Measurements from ENCODE around the gene HTRA2. TPM values are rescaled to one million over a fixed set of nuclear protein-coding genes. Genes with fewer than 3 reads are reported as not detected.
A peak's percentile ranks its signal among the peaks of the same experiment; 100 is the strongest.

HTRA2 gene
- total RNA-seq, 1 donor from 2014 or later, result 41.9 TPM

- no peak overlapping the region for H3K4me3 Mint-ChIP-seq (ENCODE audit: low read depth)
- no peak for TF ChIP-seq CTCF (IDR thresholded peaks at IDR 0.05; ENCODE audit: unreplicated experiment)
- H3K36me3 Mint-ChIP-seq (ENCODE audit: insufficient read depth), result peaks cover 10% of the 10 kb centered on the region
- no peak overlapping the region for H3K27ac Mint-ChIP-seq
- no peaks in the 10 kb centered on the region for H3K27me3 Mint-ChIP-seq
- peaks cover 16% of the 10 kb centered on the region for H3K4me1 Mint-ChIP-seq (ENCODE audit: low read depth)
- no peak for DNase-seq (ENCODE audit: low spot score, unreplicated experiment)
- no peaks in the 10 kb centered on the region for H3K9me3 Mint-ChIP-seq (ENCODE audit: low read depth)
These were observed 43.6 kb upstream of the HTRA2 start for GRCh38 chr2:74486141-74486540.

GRCh38 chr2:74488643-74489481, 40.9 kb upstream of the HTRA2 start:
- no peaks in the 10 kb centered on the region for H3K9me3 Mint-ChIP-seq (ENCODE audit: low read depth)

GRCh38 chr2:74489906-74490305, 39.8 kb upstream of the HTRA2 start:
- Mint-ChIP-seq H3K36me3 (ENCODE audit: insufficient read depth) (peaks cover 18% of the 10 kb centered on the region), H3K27ac (no peak overlapping the region), H3K4me1 (ENCODE audit: low read depth) (peaks cover 6% of the 10 kb centered on the region), H3K27me3 (no peaks in the 10 kb centered on the region), H3K9me3 (ENCODE audit: low read depth) (no peaks in the 10 kb centered on the region), H3K4me3 (ENCODE audit: low read depth) (no peak overlapping the region)
- no peak for DNase-seq (ENCODE audit: low spot score, unreplicated experiment)
- TF ChIP-seq CTCF (IDR thresholded peaks at IDR 0.05; ENCODE audit: unreplicated experiment), result no peak

More at GRCh38 chr2:74488643-74489481, 40.9 kb upstream of the HTRA2 start:
- TF ChIP-seq CTCF (IDR thresholded peaks at IDR 0.05; ENCODE audit: unreplicated experiment), result peak; percentile 22
- DNase-seq (ENCODE audit: low spot score, unreplicated experiment), result no peak
- Mint-ChIP-seq H3K27me3 (no peaks in the 10 kb centered on the region), H3K27ac (peak overlapping the region; percentile 11), H3K36me3 (ENCODE audit: insufficient read depth) (peaks cover 14% of the 10 kb centered on the region), H3K4me3 (ENCODE audit: low read depth) (no peak overlapping the region), H3K4me1 (ENCODE audit: low read depth) (peaks cover 6% of the 10 kb centered on the region)

- peaks cover 4% of the 10 kb centered on the region for H3K4me1 Mint-ChIP-seq (ENCODE audit: low read depth)
- no peak for DNase-seq (ENCODE audit: low spot score, unreplicated experiment)
- no peak for TF ChIP-seq CTCF (IDR thresholded peaks at IDR 0.05; ENCODE audit: unreplicated experiment)
- peaks cover 6% of the 10 kb centered on the region for H3K27me3 Mint-ChIP-seq
- no peak overlapping the region for H3K27ac Mint-ChIP-seq
- H3K4me3 Mint-ChIP-seq (ENCODE audit: low read depth), result no peak overlapping the region
- no peaks in the 10 kb centered on the region for H3K9me3 Mint-ChIP-seq (ENCODE audit: low read depth)
- H3K36me3 Mint-ChIP-seq (ENCODE audit: insufficient read depth), result peaks cover 18% of the 10 kb centered on the region
These were observed 37.8 kb upstream of the HTRA2 start for GRCh38 chr2:74491648-74492544.

GRCh38 chr2:74493546-74493945, 36.2 kb upstream of the HTRA2 start:
- H3K4me3 Mint-ChIP-seq (ENCODE audit: low read depth), result no peak overlapping the region
- H3K27me3 Mint-ChIP-seq, result peaks cover 13% of the 10 kb centered on the region
- no peaks in the 10 kb centered on the region for H3K9me3 Mint-ChIP-seq (ENCODE audit: low read depth)
- DNase-seq (ENCODE audit: low spot score, unreplicated experiment), result no peak
- no peak for TF ChIP-seq CTCF (IDR thresholded peaks at IDR 0.05; ENCODE audit: unreplicated experiment)
- peaks cover 9% of the 10 kb centered on the region for H3K4me1 Mint-ChIP-seq (ENCODE audit: low read depth)
- H3K27ac Mint-ChIP-seq, result no peak overlapping the region
- peaks cover 18% of the 10 kb centered on the region for H3K36me3 Mint-ChIP-seq (ENCODE audit: insufficient read depth)
